HEK293 (cell line): ENCODE results near the gene FERMT2.

Experiments
- CTCF ChIA-PET: fragments of 350-600 bp; formaldehyde crosslinking; extraction: SDS; loops from one replicate; lab custom pipeline; 2021; ENCODE audit warnings: antibody characterized with exemption; lab: Yijun Ruan, JAX
- POLR2A ChIA-PET: fragments of 300-600 bp; formaldehyde crosslinking; extraction: SDS; loops from one replicate; lab custom pipeline; 2020; ENCODE audit warnings: antibody characterized with exemption, inconsistent platforms; lab: Yijun Ruan, JAX
- H3K27ac ChIP-seq: fragments of 200-500 bp; sonication (Bioruptor generic); 2 replicates; pipeline ENCODE4 v1.5.1; 2014; ENCODE audit warnings: low read depth, low read length, control low read depth, inconsistent platforms; ENCODE audit errors: extremely low read depth
- H3K36me3 ChIP-seq, 2 experiments: fragments of 200-500 bp in 1 of 2; sonication (Bioruptor generic) in 1 of 2; 1 replicate in 1 of 2; 2 replicates in 1 of 2; pipeline ENCODE4 v1.5.1; 2014 to 2017; ENCODE audit warnings: inconsistent platforms in 2 of 2, low read length in 2 of 2; ENCODE audit not compliant: control insufficient read depth in 2 of 2, insufficient read depth in 1 of 2
- H3K4me1 ChIP-seq: fragments of 200-500 bp; sonication (Bioruptor generic); 2 replicates; pipeline ENCODE4 v1.5.1; 2014; ENCODE audit warnings: mild to moderate bottlenecking, low read length, inconsistent platforms; ENCODE audit not compliant: control insufficient read depth, insufficient read depth
- H3K4me3 ChIP-seq: 2 replicates; pipeline ENCODE4 v1.5.1; 2011; ENCODE audit warnings: low read depth, mild to moderate bottlenecking, control low read depth, low read length, moderate library complexity
- H3K9me3 ChIP-seq: fragments of 200-500 bp; sonication (Bioruptor generic); 2 replicates; pipeline ENCODE4 v1.5.1; 2014; ENCODE audit warnings: low read depth, low read length, inconsistent platforms; ENCODE audit not compliant: control insufficient read depth, insufficient read depth
- GFI1B ChIP-seq: fragments of 450-650 bp; formaldehyde crosslinking; IDR thresholded peaks from 2 replicates; pipeline ENCODE4 v1.5.1; 2016; ENCODE audit warnings: missing biosample characterization, missing genetic modification characterization
- GLIS2 ChIP-seq: fragments of 450-650 bp; formaldehyde crosslinking; IDR thresholded peaks from 2 replicates; pipeline ENCODE4 v1.5.1; 2016; ENCODE audit warnings: missing biosample characterization, missing genetic modification characterization
- KLF8 ChIP-seq: fragments of 450-650 bp; formaldehyde crosslinking; IDR thresholded peaks from 2 replicates; pipeline ENCODE4 v1.5.1; 2016; ENCODE audit warnings: missing biosample characterization, missing genetic modification characterization
- SP7 ChIP-seq: fragments of 450-650 bp; formaldehyde crosslinking; IDR thresholded peaks from 2 replicates; pipeline ENCODE4 v1.5.1; 2016; ENCODE audit warnings: missing biosample characterization, missing genetic modification characterization
- WT1 ChIP-seq: fragments of 450-650 bp; formaldehyde crosslinking; IDR thresholded peaks from 2 replicates; pipeline ENCODE4 v1.5.1; 2016; ENCODE audit warnings: missing biosample characterization, missing genetic modification characterization
- ZBTB20 ChIP-seq: fragments of 450-650 bp; formaldehyde crosslinking; IDR thresholded peaks from 2 replicates; pipeline ENCODE4 v1.5.1; 2016; ENCODE audit warnings: missing biosample characterization, missing genetic modification characterization
- ZBTB48 ChIP-seq: fragments of 450-650 bp; formaldehyde crosslinking; IDR thresholded peaks from 2 replicates; pipeline ENCODE4 v1.5.1; 2016; ENCODE audit warnings: missing biosample characterization, missing genetic modification characterization
- ZBTB8A ChIP-seq: fragments of 450-650 bp; formaldehyde crosslinking; IDR thresholded peaks from 2 replicates; pipeline ENCODE4 v1.5.1; 2016; ENCODE audit warnings: missing biosample characterization, missing genetic modification characterization
- ZNF148 ChIP-seq: fragments of 450-650 bp; formaldehyde crosslinking; IDR thresholded peaks from 2 replicates; pipeline ENCODE4 v1.5.0; 2017; ENCODE audit warnings: missing biosample characterization, missing genetic modification characterization, borderline replicate concordance
- ZNF248 ChIP-seq: fragments of 450-650 bp; formaldehyde crosslinking; IDR thresholded peaks from 2 replicates; pipeline ENCODE4 v1.5.1; 2017; ENCODE audit warnings: missing biosample characterization, missing genetic modification characterization
- ZNF280C ChIP-seq: fragments of 450-650 bp; formaldehyde crosslinking; IDR thresholded peaks from 2 replicates; pipeline ENCODE4 v1.5.1; 2016; ENCODE audit warnings: missing biosample characterization, missing genetic modification characterization
- ZNF391 ChIP-seq: fragments of 450-650 bp; formaldehyde crosslinking; IDR thresholded peaks from 2 replicates; pipeline ENCODE4 v1.5.1; 2016; ENCODE audit warnings: low read depth, missing biosample characterization, missing genetic modification characterization, borderline replicate concordance
- ZNF423 ChIP-seq: fragments of 450-650 bp; formaldehyde crosslinking; IDR thresholded peaks from 2 replicates; pipeline ENCODE4 v1.5.1; 2016; ENCODE audit warnings: missing biosample characterization, missing genetic modification characterization
- ZNF48 ChIP-seq: fragments of 450-650 bp; formaldehyde crosslinking; IDR thresholded peaks from 2 replicates; pipeline ENCODE4 v1.5.1; 2016; ENCODE audit warnings: missing biosample characterization, missing genetic modification characterization
- ZNF529 ChIP-seq: fragments of 450-650 bp; formaldehyde crosslinking; IDR thresholded peaks from 2 replicates; pipeline ENCODE4 v1.5.1; 2017; ENCODE audit warnings: missing genetic modification characterization, missing biosample characterization; ENCODE audit not compliant: insufficient replicate concordance
- ZNF571 ChIP-seq: fragments of 450-650 bp; formaldehyde crosslinking; IDR thresholded peaks from 2 replicates; pipeline ENCODE4 v1.5.0; 2017; ENCODE audit warnings: missing biosample characterization, missing genetic modification characterization
- ZNF600 ChIP-seq: fragments of 450-650 bp; formaldehyde crosslinking; IDR thresholded peaks from 2 replicates; pipeline ENCODE4 v1.5.1; 2016; ENCODE audit warnings: missing biosample characterization, missing genetic modification characterization
- ZNF660 ChIP-seq: fragments of 450-650 bp; IDR thresholded peaks from 2 replicates; pipeline ENCODE4 v1.5.1; 2018; ENCODE audit warnings: missing biosample characterization, mild to moderate bottlenecking, missing genetic modification characterization
- ZNF692 ChIP-seq: fragments of 450-650 bp; formaldehyde crosslinking; IDR thresholded peaks from 2 replicates; pipeline ENCODE4 v1.5.1; 2016; ENCODE audit warnings: missing biosample characterization, missing genetic modification characterization
- ZNF76 ChIP-seq: fragments of 450-650 bp; formaldehyde crosslinking; IDR thresholded peaks from 2 replicates; pipeline ENCODE4; 2016; ENCODE audit warnings: low read depth, missing biosample characterization, missing genetic modification characterization, borderline replicate concordance
- ZNF837 ChIP-seq: fragments of 450-650 bp; formaldehyde crosslinking; IDR thresholded peaks from 2 replicates; pipeline ENCODE4 v1.5.1; 2016; ENCODE audit warnings: missing biosample characterization, missing genetic modification characterization
- ZXDB ChIP-seq: fragments of 450-650 bp; formaldehyde crosslinking; IDR thresholded peaks from 2 replicates; pipeline ENCODE4 v1.5.1; 2016; ENCODE audit warnings: missing biosample characterization, missing genetic modification characterization
- TF ChIP-seq, protein P1 (sequence below): fragments of 450-650 bp; formaldehyde crosslinking; IDR thresholded peaks from 2 replicates; pipeline ENCODE4 v1.5.1; 2016; ENCODE audit warnings: missing biosample characterization, missing genetic modification characterization
- TF ChIP-seq, protein P2 (sequence below): fragments of 450-650 bp; formaldehyde crosslinking; IDR thresholded peaks from 2 replicates; pipeline ENCODE4 v1.5.1; 2016; ENCODE audit warnings: missing biosample characterization, missing genetic modification characterization
- TF ChIP-seq, protein P3 (sequence below): fragments of 450-650 bp; formaldehyde crosslinking; IDR thresholded peaks from 2 replicates; pipeline ENCODE4 v1.5.1; 2017; ENCODE audit warnings: missing biosample characterization, missing genetic modification characterization

The FERMT2 gene

GRCh38 chr14:52950898-52951680, at the start of gene FERMT2:
Gene FERMT2, minus strand, starts transcription at chr14:52951050. Its CDS starts 482 bp downstream, at chr14:52950568.
- H3K36me3 ChIP-seq = peaks cover 0 to 10% of the 10 kb centered on the region in 2 experiments; a peak in 1 of 3 replicates
- CTCF ChIA-PET = interaction anchor here (0.6 to 1.2 kb wide), 4 partner anchors 9 to 266 kb away, joined by 3 to 5 read pairs (median 4); no protein-coding TSS in a partner anchor
- peak within 1 kb of the TSS; percentile 98 for H3K27ac ChIP-seq
- peaks cover 17% of the 10 kb centered on the region; the same call in 1 of the 2 replicates for H3K4me1 ChIP-seq
- no peaks in the 10 kb centered on the region for H3K9me3 ChIP-seq
- peak within 1 kb of the TSS; percentile 96 for H3K4me3 ChIP-seq
- POLR2A ChIA-PET = interaction anchor here (0.7 to 1.8 kb wide), 8 partner anchors 9 to 399 kb away, joined by 3 to 10 read pairs (median 4); partner anchors contain the start of genes GNPNAT1, GPR137C and TXNDC16
- TF ChIP-seq, protein P1, sequence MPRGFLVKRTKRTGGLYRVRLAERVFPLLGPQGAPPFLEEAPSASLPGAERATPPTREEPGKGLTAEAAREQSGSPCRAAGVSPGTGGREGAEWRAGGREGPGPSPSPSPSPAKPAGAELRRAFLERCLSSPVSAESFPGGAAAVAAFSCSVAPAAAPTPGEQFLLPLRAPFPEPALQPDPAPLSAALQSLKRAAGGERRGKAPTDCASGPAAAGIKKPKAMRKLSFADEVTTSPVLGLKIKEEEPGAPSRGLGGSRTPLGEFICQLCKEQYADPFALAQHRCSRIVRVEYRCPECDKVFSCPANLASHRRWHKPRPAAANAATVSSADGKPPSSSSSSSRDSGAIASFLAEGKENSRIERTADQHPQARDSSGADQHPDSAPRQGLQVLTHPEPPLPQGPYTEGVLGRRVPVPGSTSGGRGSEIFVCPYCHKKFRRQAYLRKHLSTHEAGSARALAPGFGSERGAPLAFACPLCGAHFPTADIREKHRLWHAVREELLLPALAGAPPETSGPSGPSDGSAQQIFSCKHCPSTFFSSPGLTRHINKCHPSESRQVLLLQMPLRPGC (tag by site-specific recombination) = no peak
- TF ChIP-seq ZBTB48 (tag by site-specific recombination) (no peak), ZNF148 (tag by site-specific recombination) (no peak), ZNF280C (tag by site-specific recombination) (no peak), ZBTB8A (tag by site-specific recombination) (peak; percentile 67), ZNF391 (tag by site-specific recombination) (0 out of 2 replicates have a peak, but pooled peaks have one; percentile 28), ZNF692 (peak; percentile 14; the same call in 1 of the 2 replicates), ZBTB20 (tag by site-specific recombination) (peak; percentile 34; the same call in 1 of the 2 replicates), GLIS2 (tag by site-specific recombination) (peak; percentile 56), ZNF571 (tag by site-specific recombination) (no peak), ZNF600 (tag by site-specific recombination) (no peak), ZNF48 (tag by site-specific recombination) (no peak), GFI1B (tag by site-specific recombination) (no peak), ZXDB (tag by site-specific recombination) (0 out of 2 replicates have a peak, but pooled peaks have one; percentile 13), ZNF837 (tag by site-specific recombination) (no peak), ZNF529 (tag by site-specific recombination) (no peak), ZNF423 (tag by site-specific recombination) (peak; percentile 17; the same call in 1 of the 2 replicates), ZNF76 (tag by site-specific recombination) (peak; percentile 33; the same call in 1 of the 2 replicates), SP7 (0 out of 2 replicates have a peak, but pooled peaks have one; percentile 28), ZNF660 (peak; percentile 50; the same call in 1 of the 2 replicates), KLF8 (tag by site-specific recombination) (0 out of 2 replicates have a peak, but pooled peaks have one; percentile 17), WT1 (tag by site-specific recombination) (0 out of 2 replicates have a peak, but pooled peaks have one; percentile 32), ZNF248 (tag by site-specific recombination) (no peak)
- TF ChIP-seq, protein P2, sequence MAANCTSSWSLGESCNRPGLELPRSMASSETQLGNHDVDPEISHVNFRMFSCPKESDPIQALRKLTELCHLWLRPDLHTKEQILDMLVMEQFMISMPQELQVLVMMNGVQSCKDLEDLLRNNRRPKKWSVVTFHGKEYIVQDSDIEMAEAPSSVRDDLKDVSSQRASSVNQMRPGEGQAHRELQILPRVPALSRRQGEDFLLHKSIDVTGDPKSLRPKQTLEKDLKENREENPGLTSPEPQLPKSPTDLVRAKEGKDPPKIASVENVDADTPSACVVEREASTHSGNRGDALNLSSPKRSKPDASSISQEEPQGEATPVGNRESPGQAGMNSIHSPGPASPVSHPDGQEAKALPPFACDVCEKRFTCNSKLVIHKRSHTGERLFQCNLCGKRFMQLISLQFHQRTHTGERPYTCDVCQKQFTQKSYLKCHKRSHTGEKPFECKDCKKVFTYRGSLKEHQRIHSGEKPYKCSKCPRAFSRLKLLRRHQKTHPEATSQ (tag by site-specific recombination) = no peak
- TF ChIP-seq, protein P3, sequence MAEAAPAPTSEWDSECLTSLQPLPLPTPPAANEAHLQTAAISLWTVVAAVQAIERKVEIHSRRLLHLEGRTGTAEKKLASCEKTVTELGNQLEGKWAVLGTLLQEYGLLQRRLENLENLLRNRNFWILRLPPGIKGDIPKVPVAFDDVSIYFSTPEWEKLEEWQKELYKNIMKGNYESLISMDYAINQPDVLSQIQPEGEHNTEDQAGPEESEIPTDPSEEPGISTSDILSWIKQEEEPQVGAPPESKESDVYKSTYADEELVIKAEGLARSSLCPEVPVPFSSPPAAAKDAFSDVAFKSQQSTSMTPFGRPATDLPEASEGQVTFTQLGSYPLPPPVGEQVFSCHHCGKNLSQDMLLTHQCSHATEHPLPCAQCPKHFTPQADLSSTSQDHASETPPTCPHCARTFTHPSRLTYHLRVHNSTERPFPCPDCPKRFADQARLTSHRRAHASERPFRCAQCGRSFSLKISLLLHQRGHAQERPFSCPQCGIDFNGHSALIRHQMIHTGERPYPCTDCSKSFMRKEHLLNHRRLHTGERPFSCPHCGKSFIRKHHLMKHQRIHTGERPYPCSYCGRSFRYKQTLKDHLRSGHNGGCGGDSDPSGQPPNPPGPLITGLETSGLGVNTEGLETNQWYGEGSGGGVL (tag by site-specific recombination) = peak; percentile 26
